ENCODE data around the gene SCG2. TPM values are rescaled to one million over a fixed set of nuclear protein-coding genes. Genes with fewer than 3 reads are reported as not detected.
A peak's percentile ranks its signal among the peaks of the same experiment; 100 is the strongest.

The SCG2 gene
- total and polyA plus RNA-seq, 4 donors = 39.1 to 199 (median 171) TPM

DNA sequence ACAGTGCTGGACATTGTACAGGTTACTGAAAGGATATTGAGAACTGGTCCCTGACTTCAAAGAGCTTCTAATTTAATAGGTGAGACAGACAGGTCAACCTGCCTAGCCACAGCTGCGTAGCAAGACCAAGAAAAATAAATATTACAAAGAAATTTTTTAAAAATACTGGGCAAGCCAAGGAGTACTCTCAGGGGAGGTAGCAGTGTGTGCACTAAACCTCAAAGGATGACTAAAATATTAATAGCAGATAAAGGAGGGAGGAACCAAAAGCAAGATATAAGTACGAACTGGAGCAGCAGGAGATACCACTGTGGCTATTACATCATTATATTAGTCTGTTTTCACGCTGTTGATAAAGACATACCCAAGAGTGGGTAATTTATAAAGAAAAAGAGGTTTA is 14.9 kb downstream of the SCG2 start:
- no peak for DNase-seq (ENCODE audit: low read depth in 4 of 6, low spot score in 6 of 6)
- Histone ChIP-seq H3K36me3 (ENCODE audit: control insufficient read depth, insufficient read depth, low read length) (no peaks in the 10 kb centered on the region), H3K4me1 (ENCODE audit: control insufficient read depth, insufficient read depth, low read length) (no peaks in the 10 kb centered on the region), H3K4me3 (ENCODE audit: low read depth, low read length) (no peak overlapping the region), H3K9me3 (ENCODE audit: control insufficient read depth, insufficient read depth, low read length) (no peaks in the 10 kb centered on the region), H3K27me3 (ENCODE audit: control insufficient read depth, insufficient read depth, low read length) (no peaks in the 10 kb centered on the region), H3K27ac (ENCODE audit: low read depth, low read length) (no peak overlapping the region)
- WGBS (ENCODE audit: insufficient coverage) = no CpG with 5 or more reads among the region's 3 CpGs

DNA sequence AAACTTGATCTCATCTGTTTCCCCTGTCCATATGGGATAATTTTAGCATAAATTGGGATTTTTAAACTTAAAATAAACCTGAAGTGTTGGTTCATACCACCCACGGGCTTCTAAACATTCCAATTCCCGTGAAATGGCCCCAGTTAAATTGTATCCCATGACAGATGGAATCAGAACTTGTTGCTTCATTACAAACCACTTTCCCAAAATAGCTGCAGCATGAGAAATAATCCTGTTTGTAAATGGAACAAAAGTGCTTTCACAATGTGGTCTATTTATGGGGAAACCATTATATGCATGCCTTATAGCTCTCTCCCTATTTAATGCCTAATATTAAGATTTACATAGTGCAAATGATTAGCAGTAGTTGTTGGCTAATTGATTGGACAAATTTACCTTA is 15.9 kb downstream of the SCG2 start:
- Histone ChIP-seq H3K9me3 (ENCODE audit: control insufficient read depth, insufficient read depth, low read length) (no peaks in the 10 kb centered on the region), H3K27ac (ENCODE audit: low read depth, low read length) (no peak overlapping the region), H3K36me3 (ENCODE audit: control insufficient read depth, insufficient read depth, low read length) (no peaks in the 10 kb centered on the region), H3K4me1 (ENCODE audit: control insufficient read depth, insufficient read depth, low read length) (no peaks in the 10 kb centered on the region), H3K4me3 (ENCODE audit: low read depth, low read length) (no peak overlapping the region), H3K27me3 (ENCODE audit: control insufficient read depth, insufficient read depth, low read length) (no peaks in the 10 kb centered on the region)
- WGBS (ENCODE audit: insufficient coverage) = 20% methylated on average over 2 of the region's 2 CpGs
- DNase-seq (ENCODE audit: low read depth in 4 of 6, low spot score in 6 of 6) = no peak

DNA sequence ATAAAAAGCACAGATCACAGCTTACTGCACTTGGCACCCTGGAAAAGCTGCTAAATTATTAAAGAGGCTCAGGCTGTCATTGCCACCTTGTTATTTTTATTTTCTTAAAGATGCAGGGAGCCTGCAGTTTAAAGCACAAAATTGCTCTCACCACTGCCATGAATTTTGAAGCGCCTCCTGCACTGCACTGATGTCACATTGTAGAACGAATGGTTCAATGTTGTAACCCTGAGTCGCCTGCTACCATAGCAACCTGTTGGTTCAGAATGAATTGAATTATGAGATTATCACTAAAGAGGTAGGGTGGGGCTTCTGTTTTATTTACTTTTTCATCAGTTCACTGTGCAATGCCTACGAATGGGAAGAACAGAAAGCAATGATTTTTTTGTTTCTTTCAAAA is 16.5 kb downstream of the SCG2 start:
- H3K27me3 ChIP-seq (ENCODE audit: control insufficient read depth, insufficient read depth, low read length) = no peaks in the 10 kb centered on the region
- H3K9me3 ChIP-seq (ENCODE audit: control insufficient read depth, insufficient read depth, low read length) = no peaks in the 10 kb centered on the region
- H3K27ac ChIP-seq (ENCODE audit: low read depth, low read length) = no peak overlapping the region
- H3K4me3 ChIP-seq (ENCODE audit: low read depth, low read length) = no peak overlapping the region
- peak in 2 of 6 donors; percentile 53 to 83 for DNase-seq (ENCODE audit: low read depth in 4 of 6, low spot score in 6 of 6)
- H3K36me3 ChIP-seq (ENCODE audit: control insufficient read depth, insufficient read depth, low read length) = no peaks in the 10 kb centered on the region
- no peaks in the 10 kb centered on the region for H3K4me1 ChIP-seq (ENCODE audit: control insufficient read depth, insufficient read depth, low read length)
- no CpG with 5 or more reads among the region's 4 CpGs for WGBS (ENCODE audit: insufficient coverage)

DNA sequence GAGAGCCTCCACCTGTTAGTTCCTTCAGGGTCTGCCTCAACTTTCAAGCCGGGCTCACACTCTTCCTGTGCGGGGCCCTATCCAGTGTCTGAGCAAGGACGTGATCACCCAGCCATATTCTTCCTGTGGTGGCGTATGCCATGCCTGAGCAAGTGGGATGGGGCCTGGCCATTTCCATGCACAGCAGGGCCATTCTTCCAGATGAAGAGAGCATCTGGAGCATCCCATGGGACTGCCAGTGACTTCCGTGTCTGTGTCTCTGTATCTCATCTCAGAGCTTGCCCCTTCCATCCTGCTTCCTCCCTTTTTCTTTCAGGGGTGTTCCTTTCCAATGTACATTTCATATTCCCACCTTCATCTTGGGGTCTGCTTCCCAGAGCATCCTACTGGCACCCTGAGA is 20.2 kb downstream of the SCG2 start:
- Histone ChIP-seq H3K9me3 (ENCODE audit: control insufficient read depth, insufficient read depth, low read length) (no peaks in the 10 kb centered on the region), H3K4me3 (ENCODE audit: low read depth, low read length) (no peak overlapping the region), H3K36me3 (ENCODE audit: control insufficient read depth, insufficient read depth, low read length) (no peaks in the 10 kb centered on the region), H3K27me3 (ENCODE audit: control insufficient read depth, insufficient read depth, low read length) (no peaks in the 10 kb centered on the region), H3K27ac (ENCODE audit: low read depth, low read length) (no peak overlapping the region), H3K4me1 (ENCODE audit: control insufficient read depth, insufficient read depth, low read length) (no peaks in the 10 kb centered on the region)
- 80% methylated on average over 5 of the region's 5 CpGs for WGBS (ENCODE audit: insufficient coverage)
- no peak for DNase-seq (ENCODE audit: low read depth in 4 of 6, low spot score in 6 of 6)

DNA sequence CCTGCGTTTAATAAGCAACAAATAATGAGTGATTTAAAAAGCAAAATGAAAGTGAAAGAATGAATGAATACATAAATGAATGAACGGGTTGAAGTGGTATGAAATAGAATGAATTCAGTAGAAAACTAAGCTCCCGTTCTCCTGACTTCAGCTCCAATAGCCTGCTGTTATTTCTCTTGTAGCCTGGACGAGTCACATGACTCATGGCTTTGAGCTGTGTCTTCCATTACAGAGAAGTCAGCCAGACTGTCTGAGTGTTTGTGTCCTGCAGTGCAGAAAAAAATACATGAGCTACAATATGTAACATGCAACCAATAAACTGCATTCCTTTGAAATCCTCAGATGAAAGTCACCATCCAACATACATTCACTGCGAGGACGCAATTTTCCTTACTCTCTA is 21.2 kb downstream of the SCG2 start:
- DNase-seq (ENCODE audit: low read depth in 4 of 6, low spot score in 6 of 6) = peak in 4 of 6 donors; percentile 41 to 88 (median 60)
- no peaks in the 10 kb centered on the region for H3K27me3 ChIP-seq (ENCODE audit: control insufficient read depth, insufficient read depth, low read length)
- H3K27ac ChIP-seq (ENCODE audit: low read depth, low read length) = no peak overlapping the region
- no peaks in the 10 kb centered on the region for H3K36me3 ChIP-seq (ENCODE audit: control insufficient read depth, insufficient read depth, low read length)
- H3K4me1 ChIP-seq (ENCODE audit: control insufficient read depth, insufficient read depth, low read length) = no peaks in the 10 kb centered on the region
- peak overlapping the region; percentile 16 for H3K4me3 ChIP-seq (ENCODE audit: low read depth, low read length)
- no CpG with 5 or more reads among the region's 6 CpGs for WGBS (ENCODE audit: insufficient coverage)
- H3K9me3 ChIP-seq (ENCODE audit: control insufficient read depth, insufficient read depth, low read length) = no peaks in the 10 kb centered on the region

DNA sequence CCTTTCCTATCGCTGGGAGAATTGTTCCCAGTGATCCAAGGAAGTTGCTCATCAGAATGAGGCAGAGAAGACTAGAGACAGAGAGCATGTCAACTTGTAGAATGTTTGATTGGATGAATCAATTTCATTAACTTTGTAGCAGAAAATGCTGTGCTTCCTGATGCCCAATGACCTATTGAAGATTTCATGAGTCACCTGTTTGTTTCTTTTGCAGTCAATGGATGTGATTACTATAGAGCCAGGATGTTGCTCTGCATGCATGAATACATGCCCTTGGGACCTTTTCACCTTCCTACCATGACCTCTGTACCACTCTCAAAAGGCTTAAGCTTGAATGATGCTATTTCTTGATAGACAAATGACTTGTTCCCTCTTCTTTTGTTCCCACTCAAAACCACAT is 23.3 kb downstream of the SCG2 start:
- Histone ChIP-seq H3K36me3 (ENCODE audit: control insufficient read depth, insufficient read depth, low read length) (no peaks in the 10 kb centered on the region), H3K4me3 (ENCODE audit: low read depth, low read length) (no peak overlapping the region), H3K27me3 (ENCODE audit: control insufficient read depth, insufficient read depth, low read length) (no peaks in the 10 kb centered on the region), H3K4me1 (ENCODE audit: control insufficient read depth, insufficient read depth, low read length) (no peaks in the 10 kb centered on the region), H3K9me3 (ENCODE audit: control insufficient read depth, insufficient read depth, low read length) (no peaks in the 10 kb centered on the region), H3K27ac (ENCODE audit: low read depth, low read length) (no peak overlapping the region)
- DNase-seq (ENCODE audit: low read depth in 4 of 6, low spot score in 6 of 6) = no peak
- no CpG with 5 or more reads among the region's 1 CpG for WGBS (ENCODE audit: insufficient coverage)

DNA sequence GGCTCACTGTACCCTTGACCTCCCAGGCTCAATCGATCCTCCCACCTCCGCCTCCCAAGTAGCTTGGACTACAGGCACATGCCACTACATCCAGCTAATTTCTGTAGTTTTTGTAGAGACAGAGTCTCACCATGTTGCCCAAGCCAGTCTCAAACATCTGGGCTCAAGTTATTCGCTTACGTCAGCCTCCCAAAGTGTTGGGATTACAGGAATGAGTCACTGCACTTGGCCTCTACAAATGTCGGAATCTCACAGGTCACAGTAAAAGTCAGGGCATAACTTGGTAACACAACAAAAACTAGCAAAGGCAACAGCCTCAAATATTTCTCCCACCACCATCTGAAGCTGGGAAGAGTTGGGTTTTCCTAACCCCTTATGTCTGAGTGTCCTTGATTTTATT is 25.3 kb downstream of the SCG2 start:
- H3K27ac ChIP-seq (ENCODE audit: low read depth, low read length) = no peak overlapping the region
- no peak for DNase-seq (ENCODE audit: low read depth in 4 of 6, low spot score in 6 of 6)
- 89% methylated on average over 5 of the region's 5 CpGs for WGBS (ENCODE audit: insufficient coverage)
- H3K9me3 ChIP-seq (ENCODE audit: control insufficient read depth, insufficient read depth, low read length) = no peaks in the 10 kb centered on the region
- no peaks in the 10 kb centered on the region for H3K36me3 ChIP-seq (ENCODE audit: control insufficient read depth, insufficient read depth, low read length)
- H3K4me1 ChIP-seq (ENCODE audit: control insufficient read depth, insufficient read depth, low read length) = no peaks in the 10 kb centered on the region
- no peak overlapping the region for H3K4me3 ChIP-seq (ENCODE audit: low read depth, low read length)
- H3K27me3 ChIP-seq (ENCODE audit: control insufficient read depth, insufficient read depth, low read length) = no peaks in the 10 kb centered on the region

DNA sequence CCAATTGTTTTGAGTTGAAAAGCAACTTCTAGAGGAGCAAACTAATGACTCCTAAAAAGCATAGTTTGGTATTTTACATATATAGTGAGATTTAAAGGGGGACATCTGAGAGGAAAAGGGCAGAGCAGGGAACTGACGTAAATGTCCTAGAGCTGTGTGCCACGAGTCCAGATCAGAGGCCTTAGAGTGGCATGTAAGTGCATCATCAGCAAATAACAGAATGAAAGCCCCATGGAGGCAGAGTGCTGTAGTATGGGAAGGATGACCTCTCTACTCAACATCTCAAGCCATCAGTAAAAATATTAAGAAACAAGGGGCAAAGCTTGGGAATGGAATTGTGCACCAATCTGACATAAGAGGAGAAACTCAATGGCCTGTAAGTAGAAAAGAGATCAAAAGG is 31.4 kb downstream of the SCG2 start:
- 100% methylated on average over 1 of the region's 2 CpGs for WGBS (ENCODE audit: insufficient coverage)
- Histone ChIP-seq H3K9me3 (ENCODE audit: control insufficient read depth, insufficient read depth, low read length) (no peaks in the 10 kb centered on the region), H3K27me3 (ENCODE audit: control insufficient read depth, insufficient read depth, low read length) (no peaks in the 10 kb centered on the region), H3K4me3 (ENCODE audit: low read depth, low read length) (no peak overlapping the region), H3K4me1 (ENCODE audit: control insufficient read depth, insufficient read depth, low read length) (no peaks in the 10 kb centered on the region), H3K36me3 (ENCODE audit: control insufficient read depth, insufficient read depth, low read length) (no peaks in the 10 kb centered on the region), H3K27ac (ENCODE audit: low read depth, low read length) (no peak overlapping the region)
- DNase-seq (ENCODE audit: low read depth in 4 of 6, low spot score in 6 of 6) = no peak

DNA sequence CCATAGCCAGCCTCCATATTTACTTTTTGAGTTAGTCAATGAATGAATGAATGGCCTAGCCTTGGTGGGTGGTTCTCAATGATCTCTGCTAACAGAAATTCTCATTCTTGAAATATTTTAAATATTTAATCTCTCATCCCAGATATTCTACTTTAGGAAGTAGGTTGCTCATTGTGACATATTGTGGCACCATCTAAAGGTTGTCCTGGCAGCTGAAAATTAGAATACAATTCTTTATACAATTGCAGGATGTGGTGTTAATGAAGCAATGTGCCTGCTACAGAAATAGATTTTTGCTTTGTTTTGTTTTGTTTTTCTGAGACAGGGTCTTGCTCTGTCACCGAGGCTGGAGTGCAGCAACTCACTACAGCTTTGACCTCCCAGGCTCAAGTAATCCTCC is 35.8 kb downstream of the SCG2 start:
- H3K27ac ChIP-seq (ENCODE audit: low read depth, low read length) = no peak overlapping the region

DNA sequence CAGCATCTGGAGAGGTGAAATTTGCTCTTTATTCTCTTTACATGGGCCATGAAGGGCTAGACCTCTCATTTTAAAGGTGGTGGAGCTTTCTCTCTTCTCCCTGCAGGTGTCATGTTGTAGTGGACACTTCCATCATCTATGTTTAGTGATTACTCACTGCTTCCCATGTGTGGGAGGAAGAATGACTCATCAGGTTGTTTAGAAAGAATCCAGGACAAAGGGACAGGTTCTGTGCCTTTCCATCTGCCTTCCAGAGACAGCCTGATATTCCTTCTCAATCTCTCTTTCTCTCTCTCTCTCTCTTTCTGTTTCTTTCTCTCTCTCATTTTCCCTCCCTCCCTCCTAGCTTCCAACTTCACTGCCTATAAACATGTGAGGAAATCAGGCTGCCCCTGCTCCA is 38.7 kb downstream of the SCG2 start:
- DNase-seq (ENCODE audit: low read depth in 4 of 6, low spot score in 6 of 6) = no peak
- H3K27me3 ChIP-seq (ENCODE audit: control insufficient read depth, insufficient read depth, low read length) = no peaks in the 10 kb centered on the region
- H3K4me3 ChIP-seq (ENCODE audit: low read depth, low read length) = no peak overlapping the region
- H3K4me1 ChIP-seq (ENCODE audit: control insufficient read depth, insufficient read depth, low read length) = no peaks in the 10 kb centered on the region
- no peaks in the 10 kb centered on the region for H3K9me3 ChIP-seq (ENCODE audit: control insufficient read depth, insufficient read depth, low read length)
- no peaks in the 10 kb centered on the region for H3K36me3 ChIP-seq (ENCODE audit: control insufficient read depth, insufficient read depth, low read length)
- H3K27ac ChIP-seq (ENCODE audit: low read depth, low read length) = no peak overlapping the region

More for the DNA sequence above, 35.8 kb downstream of the SCG2 start:
- WGBS (ENCODE audit: insufficient coverage) = no CpG with 5 or more reads among the region's 1 CpG
- H3K9me3 ChIP-seq (ENCODE audit: control insufficient read depth, insufficient read depth, low read length) = no peaks in the 10 kb centered on the region
- no peak for DNase-seq (ENCODE audit: low read depth in 4 of 6, low spot score in 6 of 6)
- no peaks in the 10 kb centered on the region for H3K27me3 ChIP-seq (ENCODE audit: control insufficient read depth, insufficient read depth, low read length)
- no peak overlapping the region for H3K4me3 ChIP-seq (ENCODE audit: low read depth, low read length)
- no peaks in the 10 kb centered on the region for H3K4me1 ChIP-seq (ENCODE audit: control insufficient read depth, insufficient read depth, low read length)
- no peaks in the 10 kb centered on the region for H3K36me3 ChIP-seq (ENCODE audit: control insufficient read depth, insufficient read depth, low read length)

All from spinal cord (tissue), 10 donors.